GM19372 (cell line): ENCODE results near the gene DNAJC1.

Experiments used
- ATAC-seq: cut with Tn5 transposase; IDR thresholded peaks from one replicate; pipeline ENCODE4 v1.9.1; 2021; ENCODE audit warnings: mild to moderate bottlenecking, low read depth, moderate library complexity; ENCODE audit not compliant: unreplicated experiment

Gene DNAJC1

DNA sequence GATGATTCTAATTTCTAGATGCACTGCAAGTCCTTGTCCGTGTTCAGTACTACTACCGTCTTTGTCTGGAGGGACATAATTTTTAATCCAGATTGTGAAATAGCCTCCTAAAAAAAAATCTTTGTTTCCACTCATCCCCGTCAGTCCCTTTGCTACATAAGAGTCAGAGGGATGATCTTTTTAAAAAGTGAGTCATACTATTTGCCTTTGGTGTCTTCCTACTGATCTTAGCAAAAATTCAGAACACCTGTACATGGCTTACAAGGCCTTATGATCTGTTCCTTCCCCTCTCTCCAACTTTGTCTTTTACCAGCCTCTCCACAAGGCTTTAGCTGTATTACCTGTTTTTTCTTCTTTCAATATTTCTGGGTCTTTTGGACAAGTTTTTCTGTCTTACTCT lies 296.0 kb downstream of the DNAJC1 start:
- no peak for ATAC-seq
